Panc1 (cell line): ENCODE measurements around the gene FAM117A.

ENCODE experiments used
- SIN3A ChIP-seq: IDR thresholded peaks from 2 replicates; pipeline ENCODE4 v1.6.1; 2012; ENCODE audit warnings: low read depth, mild to moderate bottlenecking, low read length, moderate library complexity, borderline replicate concordance; ENCODE audit not compliant: insufficient read depth
- TF ChIP-seq, protein P1 (sequence below): fragments of 450-650 bp; IDR thresholded peaks from 2 replicates; pipeline ENCODE4 v1.5.1; 2017; ENCODE audit warnings: mild to moderate bottlenecking

DNA sequence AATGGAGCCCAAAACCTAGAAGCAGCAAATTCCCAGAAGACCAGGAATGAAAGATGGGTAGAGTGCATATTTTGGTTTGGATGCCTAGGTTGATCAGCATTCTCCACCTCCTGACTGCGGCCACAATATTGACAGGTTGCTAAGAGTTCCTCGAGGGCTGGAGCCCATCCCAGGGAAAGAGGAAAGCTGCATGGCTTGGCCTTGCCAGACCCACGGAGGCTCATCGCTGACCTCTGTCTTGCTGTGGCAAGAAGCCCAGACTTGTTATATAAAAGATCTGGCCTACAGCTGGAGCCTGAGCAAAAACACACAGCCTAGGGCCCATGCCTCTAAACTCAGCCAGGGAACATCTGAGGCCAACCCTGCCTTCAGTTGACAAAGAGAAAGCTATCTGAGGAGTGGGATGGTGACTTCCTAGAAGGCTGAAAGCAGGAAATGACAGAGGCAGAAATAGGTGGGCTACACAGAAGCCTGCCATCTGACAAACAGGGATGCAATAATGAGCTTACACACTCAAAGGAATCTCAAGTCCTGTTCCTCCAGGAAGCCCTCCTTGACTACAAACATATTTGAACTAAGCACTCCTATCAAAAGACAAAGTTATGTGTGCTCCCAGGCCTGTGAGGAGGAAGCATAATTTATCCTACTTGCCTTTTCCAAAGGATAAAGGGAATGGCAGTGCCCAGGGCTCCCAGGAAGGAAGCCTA, 33.7 kb downstream of the FAM117A start:
- TF ChIP-seq SIN3A, result no peak
- TF ChIP-seq, protein P1, sequence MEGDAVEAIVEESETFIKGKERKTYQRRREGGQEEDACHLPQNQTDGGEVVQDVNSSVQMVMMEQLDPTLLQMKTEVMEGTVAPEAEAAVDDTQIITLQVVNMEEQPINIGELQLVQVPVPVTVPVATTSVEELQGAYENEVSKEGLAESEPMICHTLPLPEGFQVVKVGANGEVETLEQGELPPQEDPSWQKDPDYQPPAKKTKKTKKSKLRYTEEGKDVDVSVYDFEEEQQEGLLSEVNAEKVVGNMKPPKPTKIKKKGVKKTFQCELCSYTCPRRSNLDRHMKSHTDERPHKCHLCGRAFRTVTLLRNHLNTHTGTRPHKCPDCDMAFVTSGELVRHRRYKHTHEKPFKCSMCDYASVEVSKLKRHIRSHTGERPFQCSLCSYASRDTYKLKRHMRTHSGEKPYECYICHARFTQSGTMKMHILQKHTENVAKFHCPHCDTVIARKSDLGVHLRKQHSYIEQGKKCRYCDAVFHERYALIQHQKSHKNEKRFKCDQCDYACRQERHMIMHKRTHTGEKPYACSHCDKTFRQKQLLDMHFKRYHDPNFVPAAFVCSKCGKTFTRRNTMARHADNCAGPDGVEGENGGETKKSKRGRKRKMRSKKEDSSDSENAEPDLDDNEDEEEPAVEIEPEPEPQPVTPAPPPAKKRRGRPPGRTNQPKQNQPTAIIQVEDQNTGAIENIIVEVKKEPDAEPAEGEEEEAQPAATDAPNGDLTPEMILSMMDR, result no peak
